Spinal cord (tissue), 10 donors: ENCODE measurements around the gene SLAIN2. TPM values are rescaled to one million over a fixed set of nuclear protein-coding genes. Genes with fewer than 3 reads are reported as not detected.
"Not testable (repeated sequence)": the region's sequence is repeated elsewhere in the genome, so short reads cannot be mapped to it uniquely, and the experiment has no call there.

Experiments used
- DNase-seq, 6 donors: peaks; one replicate each; pipeline versions ENCODE4 v3.0.0 to v3.0.0-alpha.2; 2013 to 2015; ENCODE audit warnings: low spot score in 6 of 6, low read depth in 4 of 6
- H3K27ac ChIP-seq: one replicate; pipeline ENCODE4 v1.5.1; 2013; ENCODE audit warnings: low read depth, low read length, control low read depth
- H3K27me3 ChIP-seq: one replicate; pipeline ENCODE4 v1.6.1; 2013; ENCODE audit warnings: low read length; ENCODE audit not compliant: control insufficient read depth, insufficient read depth
- H3K36me3 ChIP-seq: one replicate; pipeline ENCODE4 v1.6.1; 2013; ENCODE audit warnings: low read length; ENCODE audit not compliant: control insufficient read depth, insufficient read depth
- H3K4me1 ChIP-seq: one replicate; pipeline ENCODE4 v1.6.1; 2013; ENCODE audit warnings: low read length; ENCODE audit not compliant: control insufficient read depth, insufficient read depth
- H3K4me3 ChIP-seq: one replicate; pipeline ENCODE4 v1.5.1; 2013; ENCODE audit warnings: low read depth, low read length, control low read depth
- H3K9me3 ChIP-seq: one replicate; pipeline ENCODE4 v1.6.1; 2013; ENCODE audit warnings: low read length; ENCODE audit not compliant: control insufficient read depth, insufficient read depth
- WGBS: methylation state at CpG from one replicate; pipeline ENCODE4 v1.1.5; 2013; ENCODE audit warnings: missing lambda C conversion rate; ENCODE audit not compliant: insufficient coverage; 5-methylcytosine and 5-hydroxymethylcytosine counted together
- polyA plus RNA-seq, 2 donors: library from polyadenylated mRNA; unstranded; fragments of 120-200 nt; gene quantifications; one replicate each; pipeline ENCODE4 v1.2.1, GENCODE V29; 2013; ENCODE audit not compliant: insufficient read length in 2 of 2
- total RNA-seq, 2 donors: library from RNA; depleted of rRNA in 1 of 2; stranded (reverse); fragments of 120-200 nt in 1 of 2; fragments of >200 nt in 1 of 2; gene quantifications; one replicate each; pipeline versions ENCODE4 v1.2.3 to v1.2.4, GENCODE V29; 2013 to 2014
- donor health status: healthy.

The SLAIN2 gene
- total and polyA plus RNA-seq, 4 donors = 30.4 to 84.8 (median 32.5) TPM

- H3K27me3 ChIP-seq = no peaks in the 10 kb centered on the region
- WGBS = 79% methylated on average over 7 of the region's 7 CpGs
- no peak overlapping the region for H3K4me3 ChIP-seq
- H3K36me3 ChIP-seq = peaks cover 3% of the 10 kb centered on the region
- no peaks in the 10 kb centered on the region for H3K4me1 ChIP-seq
- H3K9me3 ChIP-seq = peaks cover 2% of the 10 kb centered on the region
- no peak for DNase-seq
- H3K27ac ChIP-seq = no peak overlapping the region
These were observed 69.5 kb downstream of the SLAIN2 start for GRCh38 chr4:48410812-48411211.

GRCh38 chr4:48420144-48420543 is 78.8 kb downstream of the SLAIN2 start:
- H3K9me3 ChIP-seq = peaks cover 4% of the 10 kb centered on the region
- peaks cover 3% of the 10 kb centered on the region for H3K36me3 ChIP-seq
- WGBS = 98% methylated on average over 5 of the region's 6 CpGs
- H3K27me3 ChIP-seq = no peaks in the 10 kb centered on the region
- H3K27ac ChIP-seq = no peak overlapping the region
- H3K4me3 ChIP-seq = no peak overlapping the region
- no peak for DNase-seq
- H3K4me1 ChIP-seq = no peaks in the 10 kb centered on the region

- WGBS = 100% methylated on average over 1 of the region's 2 CpGs
- Histone ChIP-seq H3K27me3 (no peaks in the 10 kb centered on the region), H3K36me3 (peaks cover 3% of the 10 kb centered on the region), H3K4me1 (no peaks in the 10 kb centered on the region), H3K27ac (no peak overlapping the region), H3K9me3 (peaks cover 4% of the 10 kb centered on the region), H3K4me3 (no peak overlapping the region)
- no peak for DNase-seq
These were observed 79.8 kb downstream of the SLAIN2 start for GRCh38 chr4:48421101-48421500.

- no peak for DNase-seq
- H3K4me1 ChIP-seq = no peaks in the 10 kb centered on the region
- WGBS = no CpG with 5 or more reads among the region's 2 CpGs
- no peaks in the 10 kb centered on the region for H3K36me3 ChIP-seq
- no peaks in the 10 kb centered on the region for H3K9me3 ChIP-seq
- no peaks in the 10 kb centered on the region for H3K27me3 ChIP-seq
- H3K4me3 ChIP-seq = no peak overlapping the region
- no peak overlapping the region for H3K27ac ChIP-seq
These were observed 87.6 kb downstream of the SLAIN2 start for GRCh38 chr4:48428926-48429325.

- Histone ChIP-seq H3K4me3 (no peak overlapping the region), H3K9me3 (no peaks in the 10 kb centered on the region), H3K4me1 (no peaks in the 10 kb centered on the region), H3K27me3 (no peaks in the 10 kb centered on the region), H3K27ac (no peak overlapping the region), H3K36me3 (no peaks in the 10 kb centered on the region)
- no CpG with 5 or more reads among the region's 1 CpG for WGBS
- no peak for DNase-seq
These were observed 88.6 kb downstream of the SLAIN2 start for GRCh38 chr4:48429709-48430474.

GRCh38 chr4:48431401-48431800 is 90.1 kb downstream of the SLAIN2 start:
- no peaks in the 10 kb centered on the region for H3K36me3 ChIP-seq
- H3K27me3 ChIP-seq = no peaks in the 10 kb centered on the region
- WGBS = 88% methylated on average over 2 of the region's 2 CpGs
- no peak overlapping the region for H3K4me3 ChIP-seq
- no peak for DNase-seq
- H3K9me3 ChIP-seq = no peaks in the 10 kb centered on the region
- no peaks in the 10 kb centered on the region for H3K4me1 ChIP-seq
- H3K27ac ChIP-seq = no peak overlapping the region

- Histone ChIP-seq H3K27ac (no peak overlapping the region), H3K4me1 (no peaks in the 10 kb centered on the region), H3K27me3 (no peaks in the 10 kb centered on the region), H3K4me3 (no peak overlapping the region), H3K9me3 (no peaks in the 10 kb centered on the region), H3K36me3 (no peaks in the 10 kb centered on the region)
- WGBS = no CpG with 5 or more reads among the region's 4 CpGs
- no peak for DNase-seq
These were observed 90.7 kb downstream of the SLAIN2 start for GRCh38 chr4:48432017-48432416.

GRCh38 chr4:48436318-48436717 is 95.0 kb downstream of the SLAIN2 start:
- Histone ChIP-seq H3K4me3 (no peak overlapping the region), H3K36me3 (no peaks in the 10 kb centered on the region), H3K27me3 (no peaks in the 10 kb centered on the region), H3K27ac (no peak overlapping the region), H3K9me3 (no peaks in the 10 kb centered on the region), H3K4me1 (no peaks in the 10 kb centered on the region)
- DNase-seq = no peak
- WGBS = no CpG with 5 or more reads among the region's 1 CpG

- Histone ChIP-seq H3K9me3 (no peaks in the 10 kb centered on the region), H3K4me3 (no peak overlapping the region), H3K27me3 (no peaks in the 10 kb centered on the region), H3K27ac (no peak overlapping the region), H3K4me1 (no peaks in the 10 kb centered on the region), H3K36me3 (no peaks in the 10 kb centered on the region)
- 51% methylated on average over 2 of the region's 2 CpGs for WGBS
- peak in 1 of 6 donors; percentile 13 for DNase-seq
These were observed 98.7 kb downstream of the SLAIN2 start for GRCh38 chr4:48439988-48440387.

- not testable (repeated sequence) for H3K27ac ChIP-seq, H3K4me3 ChIP-seq, H3K36me3 ChIP-seq, H3K27me3 ChIP-seq, DNase-seq, H3K4me1 ChIP-seq, H3K9me3 ChIP-seq
- no CpG with 5 or more reads among the region's 5 CpGs for WGBS
These were observed 99.6 kb downstream of the SLAIN2 start for GRCh38 chr4:48440914-48441313.
